ENCODE measurements around the gene N4BP2L2. TPM values are rescaled to one million over a fixed set of nuclear protein-coding genes. Genes with fewer than 3 reads are reported as not detected.

The N4BP2L2 gene
- total RNA-seq, 2 donors from 2014 or later: 136 to 151 TPM

DNA sequence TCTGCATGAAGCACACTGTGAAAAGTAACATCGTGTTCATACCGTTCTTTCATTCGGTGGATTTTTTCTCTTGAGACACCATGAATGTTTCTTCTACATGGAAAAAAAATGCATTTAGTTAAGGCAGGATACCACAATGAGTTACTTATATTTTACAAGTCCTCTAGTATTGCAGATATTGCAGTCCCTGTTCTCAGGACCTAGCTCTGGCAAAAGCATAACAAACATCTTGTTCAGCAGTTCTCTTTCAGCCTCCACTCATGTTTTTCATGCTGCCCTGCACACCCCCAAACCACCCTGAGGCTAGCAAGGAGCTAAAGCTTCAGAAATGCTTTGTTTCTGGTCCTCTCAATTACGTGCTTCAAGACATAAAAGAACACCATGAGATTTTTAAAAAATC, 135.5 kb downstream of the N4BP2L2 start:
- no peak overlapping the region for H3K27ac Mint-ChIP-seq
- H3K9me3 Mint-ChIP-seq: no peaks in the 10 kb centered on the region
- no peak overlapping the region for H3K4me3 Mint-ChIP-seq
- H3K4me1 Mint-ChIP-seq (ENCODE audit: low read depth): peaks cover 12% of the 10 kb centered on the region
- DNase-seq (no peak), ATAC-seq (replicated peaks in 1 of 2) (no peak)
- no peaks in the 10 kb centered on the region for H3K27me3 Mint-ChIP-seq (ENCODE audit: low read depth)
- peaks cover 5 to 11% of the 10 kb centered on the region in 2 donors for H3K36me3 Mint-ChIP-seq (ENCODE audit: insufficient read depth in 2 of 2)

DNA sequence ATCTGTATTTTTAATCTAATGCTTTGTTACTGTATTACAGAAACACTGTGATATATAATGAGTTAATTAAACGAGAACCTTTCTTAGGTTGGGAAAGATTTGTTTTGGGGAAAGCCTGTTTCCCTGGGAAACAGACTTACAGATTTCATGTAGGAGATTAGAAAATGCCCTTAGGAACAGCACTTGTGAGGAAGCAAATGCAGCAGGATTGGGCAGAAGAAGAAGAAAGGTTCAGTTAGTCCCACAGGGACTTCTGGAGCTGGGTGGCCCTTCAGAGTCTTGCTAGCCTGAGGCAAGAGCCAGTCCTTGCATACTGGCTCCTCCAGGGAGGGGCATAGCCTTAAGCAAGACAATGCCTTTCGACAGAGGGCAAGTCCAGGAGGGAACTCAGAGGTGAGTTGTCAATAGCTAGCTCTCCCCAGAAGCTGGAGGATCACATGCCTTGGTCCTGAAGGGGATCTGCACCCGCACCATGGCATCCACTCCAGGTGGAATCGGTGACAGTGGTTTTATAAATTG, 147.4 kb downstream of the N4BP2L2 start:
- Mint-ChIP-seq H3K36me3 (ENCODE audit: insufficient read depth in 2 of 2) (peaks cover 7 to 16% of the 10 kb centered on the region in 2 donors), H3K4me1 (ENCODE audit: low read depth) (peaks cover 11% of the 10 kb centered on the region), H3K4me3 (no peak overlapping the region), H3K27me3 (ENCODE audit: low read depth) (no peaks in the 10 kb centered on the region), H3K27ac (no peak overlapping the region), H3K9me3 (no peaks in the 10 kb centered on the region)
- ATAC-seq (replicated peaks in 1 of 2) (no peak), DNase-seq (no peak)

DNA sequence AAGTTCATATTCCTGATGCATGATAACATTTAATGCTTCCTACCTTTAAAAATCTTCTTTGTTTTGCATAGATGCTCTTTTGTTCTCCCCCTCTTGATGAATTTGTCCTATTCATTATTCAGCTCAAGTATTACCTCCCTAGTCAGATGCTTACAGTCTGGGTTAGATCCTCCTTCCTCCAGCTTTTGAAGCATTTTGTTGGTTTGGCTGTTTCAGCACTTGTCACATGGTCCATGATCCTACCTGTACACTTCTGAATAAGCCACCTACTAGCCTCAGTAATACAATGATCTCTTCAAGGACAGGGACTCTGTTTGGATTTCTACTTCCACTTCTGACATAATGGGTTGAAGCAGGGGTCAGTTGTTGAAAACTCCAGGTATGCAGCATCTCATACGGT, 148.1 kb downstream of the N4BP2L2 start:
- no peak overlapping the region for H3K4me3 Mint-ChIP-seq

DNA sequence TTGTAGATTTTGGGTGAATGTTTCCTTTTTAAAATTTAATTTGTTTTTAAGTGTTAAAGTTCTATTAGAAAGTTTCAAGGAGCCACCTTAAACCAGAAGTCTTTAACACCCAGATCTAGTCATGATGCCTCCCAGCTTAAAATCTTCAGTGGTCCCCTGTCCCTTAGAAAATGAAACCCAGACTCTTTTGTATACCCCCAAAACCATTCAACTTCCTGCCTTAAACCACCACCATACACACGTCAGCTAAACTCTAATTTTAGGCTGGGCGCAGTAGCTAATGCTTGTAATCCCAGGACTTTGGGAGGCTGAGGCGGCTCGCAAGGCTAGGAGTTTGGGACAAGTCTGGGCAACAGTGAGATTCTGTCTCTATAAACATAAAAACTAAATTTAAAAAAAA, 148.5 kb downstream of the N4BP2L2 start:
- H3K4me1 Mint-ChIP-seq (ENCODE audit: low read depth): peaks cover 11% of the 10 kb centered on the region
- H3K27ac Mint-ChIP-seq: no peak overlapping the region
- H3K36me3 Mint-ChIP-seq (ENCODE audit: insufficient read depth in 2 of 2): peaks cover 7 to 13% of the 10 kb centered on the region in 2 donors
- H3K4me3 Mint-ChIP-seq: no peak overlapping the region
- no peaks in the 10 kb centered on the region for H3K27me3 Mint-ChIP-seq (ENCODE audit: low read depth)
- DNase-seq: no peak
- H3K9me3 Mint-ChIP-seq: no peaks in the 10 kb centered on the region
- peak; percentile 60 to 64 for ATAC-seq (replicated peaks in 1 of 2)

More for the DNA sequence above, 148.1 kb downstream of the N4BP2L2 start:
- no peak for DNase-seq
- ATAC-seq (replicated peaks in 1 of 2): no peak
- Mint-ChIP-seq H3K4me1 (ENCODE audit: low read depth) (peaks cover 11% of the 10 kb centered on the region), H3K36me3 (ENCODE audit: insufficient read depth in 2 of 2) (peaks cover 7 to 13% of the 10 kb centered on the region in 2 donors), H3K27ac (no peak overlapping the region), H3K27me3 (ENCODE audit: low read depth) (no peaks in the 10 kb centered on the region), H3K9me3 (no peaks in the 10 kb centered on the region)

DNA sequence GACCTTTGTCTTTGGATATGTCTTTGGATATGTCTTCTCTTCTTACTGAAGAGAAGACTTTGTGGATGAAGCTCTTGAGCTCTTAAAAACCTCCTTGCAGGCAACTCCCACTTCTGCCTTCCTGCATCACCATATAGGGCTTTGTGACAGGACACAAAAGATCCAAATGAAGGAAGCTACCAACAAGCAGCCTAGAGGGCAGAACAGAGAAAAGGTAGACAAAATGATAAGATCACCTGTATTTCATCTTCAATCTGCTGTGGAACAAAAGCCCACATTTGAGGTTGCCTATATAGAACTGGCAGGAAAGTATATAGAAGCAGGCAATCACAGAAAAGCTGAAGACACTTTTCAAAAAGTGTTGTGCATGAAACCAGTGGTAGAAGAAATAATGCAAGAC, 153.2 kb downstream of the N4BP2L2 start:
- H3K27ac Mint-ChIP-seq: no peak overlapping the region
- peaks cover 0 to 8% of the 10 kb centered on the region in 2 donors for H3K36me3 Mint-ChIP-seq (ENCODE audit: insufficient read depth in 2 of 2)
- no peaks in the 10 kb centered on the region for H3K27me3 Mint-ChIP-seq (ENCODE audit: low read depth)
- ATAC-seq (replicated peaks in 1 of 2) (no peak), DNase-seq (no peak)
- H3K9me3 Mint-ChIP-seq: no peaks in the 10 kb centered on the region
- H3K4me3 Mint-ChIP-seq: no peak overlapping the region
- peaks cover 7% of the 10 kb centered on the region for H3K4me1 Mint-ChIP-seq (ENCODE audit: low read depth)

DNA sequence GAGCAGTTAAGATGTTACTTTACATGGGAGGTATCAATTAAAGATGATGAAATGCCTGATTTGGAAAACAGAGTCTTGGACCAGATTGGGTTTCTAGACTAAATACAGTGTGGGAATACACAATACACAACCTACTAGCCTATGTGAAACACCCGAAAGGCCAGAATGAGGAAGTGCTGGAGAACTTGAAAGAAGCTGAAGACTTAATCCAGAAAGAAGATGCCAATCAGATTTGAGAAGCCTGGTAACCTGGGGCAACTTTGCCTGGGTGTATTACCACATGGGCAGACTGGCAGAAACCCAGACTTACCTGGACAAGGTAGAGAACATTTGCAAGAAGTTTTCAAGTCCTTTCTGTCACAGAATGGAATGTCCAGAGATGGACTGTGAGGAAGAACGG, 153.9 kb downstream of the N4BP2L2 start:
- no peaks in the 10 kb centered on the region for H3K27me3 Mint-ChIP-seq (ENCODE audit: low read depth)
- DNase-seq (no peak), ATAC-seq (replicated peaks in 1 of 2) (no peak)
- no peaks in the 10 kb centered on the region for H3K4me1 Mint-ChIP-seq (ENCODE audit: low read depth)
- peaks cover 0 to 7% of the 10 kb centered on the region in 2 donors for H3K36me3 Mint-ChIP-seq (ENCODE audit: insufficient read depth in 2 of 2)
- no peak overlapping the region for H3K27ac Mint-ChIP-seq
- no peaks in the 10 kb centered on the region for H3K9me3 Mint-ChIP-seq
- H3K4me3 Mint-ChIP-seq: no peak overlapping the region

DNA sequence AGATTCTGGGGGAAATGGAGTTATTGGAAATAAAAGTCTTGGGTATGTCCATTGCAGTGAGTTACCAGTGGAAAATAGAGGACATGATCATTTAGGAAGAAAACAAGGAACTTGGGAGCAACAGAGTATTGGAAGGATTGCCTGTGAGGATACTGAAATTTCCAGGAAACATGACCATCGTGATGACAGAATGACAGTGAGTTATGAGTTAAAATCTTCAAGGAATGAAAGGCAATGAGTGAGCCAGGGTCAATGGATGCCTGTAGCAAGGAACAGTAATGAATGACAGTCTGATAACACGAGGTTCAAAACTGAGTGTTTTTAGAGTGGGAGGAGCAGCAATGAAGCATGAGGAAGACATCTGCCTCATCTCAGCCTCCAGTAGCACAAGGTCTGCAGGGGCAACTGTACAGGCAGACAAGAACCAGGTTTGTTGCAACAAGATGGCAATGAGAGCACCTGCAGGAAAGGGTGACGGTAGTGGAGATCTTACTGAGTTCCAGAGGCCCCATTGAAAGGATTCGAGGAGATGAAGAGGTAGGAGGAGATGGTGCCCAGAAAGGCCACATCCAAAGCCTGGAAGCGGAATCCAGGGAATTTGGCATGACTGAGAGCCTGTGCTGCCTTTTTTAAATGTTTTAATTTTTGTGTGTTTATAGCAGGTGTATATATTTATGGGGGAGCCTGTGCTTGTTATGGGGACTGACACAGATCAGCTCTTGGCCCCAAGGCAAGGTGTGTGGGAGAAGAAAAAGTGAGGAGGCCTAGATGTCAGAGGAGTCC, 154.6 kb downstream of the N4BP2L2 start:
- H3K36me3 Mint-ChIP-seq (ENCODE audit: insufficient read depth in 2 of 2): peaks cover 0 to 5% of the 10 kb centered on the region in 2 donors
- ATAC-seq (replicated peaks in 1 of 2): no peak
- H3K27me3 Mint-ChIP-seq (ENCODE audit: low read depth): no peaks in the 10 kb centered on the region
- no peak for DNase-seq
- H3K27ac Mint-ChIP-seq: no peak overlapping the region
- no peak overlapping the region for H3K4me3 Mint-ChIP-seq
- no peaks in the 10 kb centered on the region for H3K9me3 Mint-ChIP-seq
- no peaks in the 10 kb centered on the region for H3K4me1 Mint-ChIP-seq (ENCODE audit: low read depth)

Other genes with a start within 250 kb of the N4BP2L2 start
- gene ZAR1L, start 223.4 kb downstream of the N4BP2L2 start, total RNA-seq: not detected
- gene BRCA2, start 223.3 kb downstream of the N4BP2L2 start, total RNA-seq: 10 to 100 TPM; 36.9 to 41.5 TPM
- gene N4BP2L1, start 110.7 kb downstream of the N4BP2L2 start, total RNA-seq: 10 to 100 TPM; 38.4 to 51.5 TPM
- 10 to 100 TPM; 52.9 to 53.1 TPM for gene PDS5B, start 47.7 kb upstream of the N4BP2L2 start, total RNA-seq

All from activated T-cell treated with anti-CD3 and anti-CD28 coated beads, Interleukin-2, amount 50 U/mL, for 72 hours (primary cell).